Measurements from ENCODE around the gene TXNDC8.

Gene TXNDC8

GRCh38 chr9:110332766-110333165 lies 4.9 kb downstream of the TXNDC8 start:
- Mint-ChIP-seq H3K27ac (no peak overlapping the region), H3K9me3 (no peaks in the 10 kb centered on the region), H3K4me1 (no peaks in the 10 kb centered on the region), H3K4me3 (no peak overlapping the region), H3K27me3 (ENCODE audit: low read depth, poor library complexity) (peaks cover 7% of the 10 kb centered on the region), H3K36me3 (ENCODE audit: low read depth) (no peaks in the 10 kb centered on the region)
- no peak for DNase-seq
- no peak for TF ChIP-seq CTCF (IDR thresholded peaks at IDR 0.05)

GRCh38 chr9:110330484-110331105 lies 7.1 kb downstream of the TXNDC8 start:
- H3K4me3 Mint-ChIP-seq: no peak overlapping the region
- no peak for DNase-seq
- no peaks in the 10 kb centered on the region for H3K9me3 Mint-ChIP-seq
- no peak for TF ChIP-seq CTCF (IDR thresholded peaks at IDR 0.05)
- H3K27ac Mint-ChIP-seq: no peak overlapping the region
- no peaks in the 10 kb centered on the region for H3K36me3 Mint-ChIP-seq (ENCODE audit: low read depth)
- H3K27me3 Mint-ChIP-seq (ENCODE audit: low read depth, poor library complexity): peaks cover 3% of the 10 kb centered on the region
- no peaks in the 10 kb centered on the region for H3K4me1 Mint-ChIP-seq

GRCh38 chr9:110329639-110330230 lies 7.9 kb downstream of the TXNDC8 start:
- no peak for TF ChIP-seq CTCF (IDR thresholded peaks at IDR 0.05)
- no peak for DNase-seq
- Mint-ChIP-seq H3K27ac (no peak overlapping the region), H3K36me3 (ENCODE audit: low read depth) (no peaks in the 10 kb centered on the region), H3K27me3 (ENCODE audit: low read depth, poor library complexity) (peaks cover 3% of the 10 kb centered on the region), H3K4me3 (no peak overlapping the region), H3K9me3 (no peaks in the 10 kb centered on the region), H3K4me1 (no peaks in the 10 kb centered on the region)

- DNase-seq: no peak
- no peaks in the 10 kb centered on the region for H3K36me3 Mint-ChIP-seq (ENCODE audit: low read depth)
- no peaks in the 10 kb centered on the region for H3K9me3 Mint-ChIP-seq
- TF ChIP-seq CTCF (IDR thresholded peaks at IDR 0.05): no peak
- peaks cover 3% of the 10 kb centered on the region for H3K27me3 Mint-ChIP-seq (ENCODE audit: low read depth, poor library complexity)
- H3K4me1 Mint-ChIP-seq: no peaks in the 10 kb centered on the region
- no peak overlapping the region for H3K4me3 Mint-ChIP-seq
- no peak overlapping the region for H3K27ac Mint-ChIP-seq
Measured at GRCh38 chr9:110328763-110329162, 8.9 kb downstream of the TXNDC8 start.

GRCh38 chr9:110327716-110328115 lies 9.9 kb downstream of the TXNDC8 start:
- no peaks in the 10 kb centered on the region for H3K4me1 Mint-ChIP-seq
- no peak for DNase-seq
- no peak overlapping the region for H3K4me3 Mint-ChIP-seq
- no peaks in the 10 kb centered on the region for H3K36me3 Mint-ChIP-seq (ENCODE audit: low read depth)
- no peaks in the 10 kb centered on the region for H3K9me3 Mint-ChIP-seq
- no peaks in the 10 kb centered on the region for H3K27me3 Mint-ChIP-seq (ENCODE audit: low read depth, poor library complexity)
- no peak for TF ChIP-seq CTCF (IDR thresholded peaks at IDR 0.05)
- H3K27ac Mint-ChIP-seq: no peak overlapping the region

- Mint-ChIP-seq H3K4me1 (no peaks in the 10 kb centered on the region), H3K9me3 (no peaks in the 10 kb centered on the region), H3K27me3 (ENCODE audit: low read depth, poor library complexity) (no peaks in the 10 kb centered on the region), H3K4me3 (no peak overlapping the region), H3K36me3 (ENCODE audit: low read depth) (no peaks in the 10 kb centered on the region), H3K27ac (no peak overlapping the region)
- no peak for TF ChIP-seq CTCF (IDR thresholded peaks at IDR 0.05)
- no peak for DNase-seq
Measured at GRCh38 chr9:110323818-110324217, 13.8 kb downstream of the TXNDC8 start.

Data from nephron progenitor cell (in vitro differentiated cells).